ENCODE measurements around the gene RASD1.

Gene RASD1

GRCh38 chr17:17496189-17497064 lies at the start of gene RASD1:
Gene RASD1 (minus strand): TSS chr17:17496395. CDS start chr17:17496181, 214 bp downstream.
- DNase-seq: peak; percentile 32

- DNase-seq: no peak
These were observed 49.8 kb upstream of the RASD1 start for GRCh38 chr17:17545984-17546383.

- no peak for DNase-seq
These were observed 49.0 kb upstream of the RASD1 start for GRCh38 chr17:17545031-17545820.

- no peak for DNase-seq
These were observed 46.9 kb upstream of the RASD1 start for GRCh38 chr17:17542906-17543635.

GRCh38 chr17:17541640-17542001 lies 45.4 kb upstream of the RASD1 start:
- DNase-seq: no peak

GRCh38 chr17:17540935-17541639 lies 44.9 kb upstream of the RASD1 start:
- no peak for DNase-seq

- DNase-seq: no peak
These were observed 44.2 kb upstream of the RASD1 start for GRCh38 chr17:17540278-17540906.

- DNase-seq: no peak
These were observed 43.4 kb upstream of the RASD1 start for GRCh38 chr17:17539591-17539990.

GRCh38 chr17:17538417-17539391 lies 42.5 kb upstream of the RASD1 start:
- DNase-seq: peak in 1 of 2 experiments; percentile 53

- no peak for DNase-seq
These were observed 41.3 kb upstream of the RASD1 start for GRCh38 chr17:17537311-17538099.

- DNase-seq: no peak
These were observed 40.5 kb upstream of the RASD1 start for GRCh38 chr17:17536702-17537101.

- DNase-seq: no peak
These were observed 39.8 kb upstream of the RASD1 start for GRCh38 chr17:17535957-17536356.

GRCh38 chr17:17533901-17534441 lies 37.8 kb upstream of the RASD1 start:
- no peak for DNase-seq

GRCh38 chr17:17532991-17533390 lies 36.8 kb upstream of the RASD1 start:
- no peak for DNase-seq

GRCh38 chr17:17531156-17531555 lies 35.0 kb upstream of the RASD1 start:
- DNase-seq: no peak

GRCh38 chr17:17528696-17529652 lies 32.8 kb upstream of the RASD1 start:
- no peak for DNase-seq

- no peak for DNase-seq
These were observed 31.8 kb upstream of the RASD1 start for GRCh38 chr17:17527956-17528500.

- no peak for DNase-seq
These were observed 31.3 kb upstream of the RASD1 start for GRCh38 chr17:17527534-17527933.

Data from NCI-H187 (cell line).